ENCODE measurements around the gene PNPLA7. TPM values are rescaled to one million over a fixed set of nuclear protein-coding genes. Genes with fewer than 3 reads are reported as not detected.

Gene PNPLA7
- total and polyA plus RNA-seq, 7 experiments from 2014 or later, result 2.7 to 28.9 (median 9.0) TPM

DNA sequence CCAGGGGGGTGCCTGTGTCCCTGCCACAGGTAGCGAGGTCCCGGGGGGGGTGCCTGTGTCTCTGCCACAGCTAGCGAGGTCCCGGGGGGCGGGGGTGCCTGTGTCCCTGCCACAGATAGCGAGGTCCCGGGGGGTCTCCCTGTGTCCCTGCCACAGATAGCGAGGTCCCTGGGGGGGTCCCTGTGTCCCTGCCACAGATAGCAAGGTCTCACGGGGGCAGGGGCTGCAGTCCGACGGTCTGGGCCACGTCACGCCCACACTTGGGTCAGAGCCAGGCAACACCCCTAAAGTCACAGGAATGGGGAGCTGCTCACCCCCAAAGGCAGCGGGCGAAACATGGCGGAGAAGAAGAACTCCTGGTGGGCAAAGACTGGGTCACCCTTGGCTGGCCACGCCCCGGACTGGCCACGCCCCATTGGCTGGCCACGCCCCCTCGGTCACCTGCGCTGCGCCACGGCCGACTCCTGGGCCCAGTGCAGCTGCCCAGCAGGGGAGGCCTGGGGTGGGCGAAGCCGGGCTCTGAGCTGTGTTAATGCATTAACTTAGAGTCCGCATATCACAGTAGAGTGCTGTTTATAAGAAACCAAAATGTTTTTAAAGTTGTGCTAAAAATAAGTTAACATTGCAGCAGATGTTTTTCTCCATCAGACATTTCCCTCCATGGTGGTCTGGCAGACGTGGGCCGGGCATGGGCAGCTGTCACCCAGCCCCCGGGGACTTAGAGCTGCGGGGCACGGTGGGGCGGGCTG, 120.1 kb downstream of the PNPLA7 start:
- H3K9me3 ChIP-seq (ENCODE audit: control insufficient read depth in 2 of 3, low read length in 3 of 3), result no peaks in the 10 kb centered on the region
- POLR2A ChIA-PET, result no interaction called here
- intact Hi-C loops (cut with micrococcal nuclease), result loop anchor here in 1 of 2 donors (10.0 kb wide), 1 partner anchor 125 kb away; the partner anchor contains the start of genes MRPL41 and PNPLA7
- CTCF ChIA-PET, result no interaction called here
- H3K27ac ChIP-seq (ENCODE audit: low read depth, low read length), result no peak overlapping the region
- no peaks in the 10 kb centered on the region for H3K27me3 ChIP-seq (ENCODE audit: control insufficient read depth in 2 of 2, insufficient read depth in 2 of 2, low read length in 2 of 2)
- no peaks in the 10 kb centered on the region for H3K4me1 Mint-ChIP-seq
- H3K9me3 Mint-ChIP-seq, result no peaks in the 10 kb centered on the region
- no peak for DNase-seq
- H3K4me1 ChIP-seq (ENCODE audit: control insufficient read depth in 2 of 2, insufficient read depth in 2 of 2, low read length in 2 of 2), result no peaks in the 10 kb centered on the region
- no peak overlapping the region for H3K27ac Mint-ChIP-seq
- no peaks in the 10 kb centered on the region for H3K36me3 Mint-ChIP-seq
- H3K4me3 ChIP-seq (ENCODE audit: low read length), result no peak overlapping the region
- ATAC-seq, result no peak
- no peak overlapping the region for H3K4me3 Mint-ChIP-seq
- no peaks in the 10 kb centered on the region for H3K36me3 ChIP-seq (ENCODE audit: control insufficient read depth in 2 of 3, insufficient read depth in 3 of 3, low read length in 3 of 3)
- peaks cover 0 to under 1% (median 0%) of the 10 kb centered on the region in 5 donors for H3K27me3 Mint-ChIP-seq

GRCh38 chr9:137429546-137429890, 120.7 kb downstream of the PNPLA7 start:
- Mint-ChIP-seq H3K4me1 (peaks cover 0 to 6% (median 0%) of the 10 kb centered on the region in 7 donors), H3K27me3 (peaks cover 0 to 5% (median 0%) of the 10 kb centered on the region in 5 donors), H3K36me3 (no peaks in the 10 kb centered on the region), H3K27ac (no peak overlapping the region), H3K4me3 (no peak overlapping the region), H3K9me3 (no peaks in the 10 kb centered on the region)
- ATAC-seq (no peak), DNase-seq (no peak)
- Histone ChIP-seq H3K4me3 (ENCODE audit: low read length) (no peak overlapping the region), H3K4me1 (ENCODE audit: control insufficient read depth in 2 of 2, insufficient read depth in 2 of 2, low read length in 2 of 2) (no peaks in the 10 kb centered on the region), H3K9me3 (ENCODE audit: control insufficient read depth in 2 of 3, low read length in 3 of 3) (no peaks in the 10 kb centered on the region), H3K36me3 (ENCODE audit: control insufficient read depth in 2 of 3, insufficient read depth in 3 of 3, low read length in 3 of 3) (no peaks in the 10 kb centered on the region), H3K27me3 (ENCODE audit: control insufficient read depth in 2 of 2, insufficient read depth in 2 of 2, low read length in 2 of 2) (no peaks in the 10 kb centered on the region), H3K27ac (ENCODE audit: low read depth, low read length) (no peak overlapping the region)
- ChIA-PET POLR2A (no interaction called here), CTCF (no interaction called here)
- intact Hi-C loops (cut with micrococcal nuclease), result loop anchor here in 1 of 2 donors (10.0 kb wide), 1 partner anchor 125 kb away; the partner anchor contains the start of genes MRPL41 and PNPLA7

GRCh38 chr9:137428841-137429545, 121.2 kb downstream of the PNPLA7 start:
- Histone ChIP-seq H3K4me3 (ENCODE audit: low read length) (no peak overlapping the region), H3K27ac (ENCODE audit: low read depth, low read length) (no peak overlapping the region), H3K36me3 (ENCODE audit: control insufficient read depth in 2 of 3, insufficient read depth in 3 of 3, low read length in 3 of 3) (no peaks in the 10 kb centered on the region), H3K4me1 (ENCODE audit: control insufficient read depth in 2 of 2, insufficient read depth in 2 of 2, low read length in 2 of 2) (no peaks in the 10 kb centered on the region), H3K27me3 (ENCODE audit: control insufficient read depth in 2 of 2, insufficient read depth in 2 of 2, low read length in 2 of 2) (no peaks in the 10 kb centered on the region), H3K9me3 (ENCODE audit: control insufficient read depth in 2 of 3, low read length in 3 of 3) (no peaks in the 10 kb centered on the region)
- peaks cover 0 to 9% (median 0%) of the 10 kb centered on the region in 5 donors for H3K27me3 Mint-ChIP-seq
- H3K36me3 Mint-ChIP-seq, result no peaks in the 10 kb centered on the region
- ChIA-PET CTCF (no interaction called here), POLR2A (no interaction called here)
- peaks cover 0 to 10% (median 2%) of the 10 kb centered on the region in 7 donors for H3K4me1 Mint-ChIP-seq
- ATAC-seq (no peak), DNase-seq (no peak)
- intact Hi-C loops (cut with micrococcal nuclease), result loop anchor here in 1 of 2 donors (10.0 kb wide), 1 partner anchor 126 kb away; the partner anchor contains the start of genes MRPL41 and PNPLA7
- H3K4me3 Mint-ChIP-seq, result no peak overlapping the region
- H3K27ac Mint-ChIP-seq, result no peak overlapping the region
- H3K9me3 Mint-ChIP-seq, result no peaks in the 10 kb centered on the region

GRCh38 chr9:137428311-137428630, 121.9 kb downstream of the PNPLA7 start:
- POLR2A ChIA-PET, result no interaction called here
- Mint-ChIP-seq H3K4me1 (peaks cover 0 to 10% (median 2%) of the 10 kb centered on the region in 7 donors), H3K27ac (no peak overlapping the region), H3K36me3 (no peaks in the 10 kb centered on the region), H3K4me3 (no peak overlapping the region), H3K9me3 (no peaks in the 10 kb centered on the region), H3K27me3 (peaks cover 0 to 9% (median 0%) of the 10 kb centered on the region in 5 donors)
- intact Hi-C loops (cut with micrococcal nuclease), result loop anchor here in 1 of 2 donors (10.0 kb wide), 1 partner anchor 127 kb away; the partner anchor contains the start of genes MRPL41 and PNPLA7
- no peaks in the 10 kb centered on the region for H3K4me1 ChIP-seq (ENCODE audit: control insufficient read depth in 2 of 2, insufficient read depth in 2 of 2, low read length in 2 of 2)
- CTCF ChIA-PET, result no interaction called here
- H3K36me3 ChIP-seq (ENCODE audit: control insufficient read depth in 2 of 3, insufficient read depth in 3 of 3, low read length in 3 of 3), result no peaks in the 10 kb centered on the region
- H3K9me3 ChIP-seq (ENCODE audit: control insufficient read depth in 2 of 3, low read length in 3 of 3), result no peaks in the 10 kb centered on the region
- DNase-seq (no peak), ATAC-seq (no peak)
- no peak overlapping the region for H3K27ac ChIP-seq (ENCODE audit: low read depth, low read length)
- no peaks in the 10 kb centered on the region for H3K27me3 ChIP-seq (ENCODE audit: control insufficient read depth in 2 of 2, insufficient read depth in 2 of 2, low read length in 2 of 2)
- H3K4me3 ChIP-seq (ENCODE audit: low read length), result no peak overlapping the region

DNA sequence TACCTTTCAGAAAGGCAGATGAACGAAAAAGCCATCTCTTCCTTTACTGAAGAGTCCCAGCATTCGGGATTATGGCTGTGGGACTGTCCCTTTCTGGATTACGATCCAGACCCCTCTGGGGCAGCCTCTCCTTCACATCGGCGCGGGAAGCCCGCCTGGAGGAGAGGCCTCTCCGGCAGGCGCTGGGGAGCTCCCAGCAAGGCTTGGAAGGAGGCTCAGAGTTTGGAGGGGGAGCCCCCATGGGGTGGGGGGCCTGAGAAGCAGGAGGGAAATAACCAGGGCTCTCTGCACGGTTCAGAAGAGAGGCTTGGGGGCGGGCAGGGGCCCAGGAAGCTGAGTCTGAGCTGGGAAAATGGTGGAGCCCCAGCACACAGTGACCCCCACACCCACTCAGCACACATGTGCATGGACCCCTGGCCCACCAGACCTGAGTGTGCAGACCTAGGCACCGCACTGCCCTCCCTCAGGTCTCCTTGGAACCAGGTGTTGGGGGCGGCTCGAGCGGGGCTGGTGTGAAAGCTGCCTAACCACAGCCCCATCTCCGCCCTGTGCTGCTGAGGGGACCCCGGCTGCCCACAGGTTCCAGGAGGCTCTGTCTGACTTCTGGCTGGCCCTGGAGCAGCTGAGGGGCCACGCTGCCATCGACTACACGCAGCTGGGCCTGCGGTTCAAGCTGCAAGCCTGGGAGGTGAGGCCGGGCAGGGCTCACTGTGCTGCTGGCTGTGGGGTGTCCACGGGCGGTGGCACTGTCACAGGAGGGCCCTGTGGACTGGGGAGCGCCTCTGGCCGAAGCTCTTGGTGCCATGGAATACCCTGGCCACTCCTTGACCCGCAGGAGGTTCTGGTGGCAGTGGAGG, 122.5 kb downstream of the PNPLA7 start:
- no peaks in the 10 kb centered on the region for H3K9me3 Mint-ChIP-seq
- ATAC-seq (no peak), DNase-seq (no peak)
- no peak overlapping the region for H3K27ac Mint-ChIP-seq
- Histone ChIP-seq H3K9me3 (ENCODE audit: control insufficient read depth in 2 of 3, low read length in 3 of 3) (no peaks in the 10 kb centered on the region), H3K36me3 (ENCODE audit: control insufficient read depth in 2 of 3, insufficient read depth in 3 of 3, low read length in 3 of 3) (no peaks in the 10 kb centered on the region), H3K4me1 (ENCODE audit: control insufficient read depth in 2 of 2, insufficient read depth in 2 of 2, low read length in 2 of 2) (no peaks in the 10 kb centered on the region), H3K27me3 (ENCODE audit: control insufficient read depth in 2 of 2, insufficient read depth in 2 of 2, low read length in 2 of 2) (no peaks in the 10 kb centered on the region), H3K4me3 (ENCODE audit: low read length) (no peak overlapping the region), H3K27ac (ENCODE audit: low read depth, low read length) (no peak overlapping the region)
- H3K27me3 Mint-ChIP-seq, result peaks cover 0 to 9% (median 0%) of the 10 kb centered on the region in 5 donors
- CTCF ChIA-PET, result no interaction called here
- intact Hi-C loops (cut with micrococcal nuclease), result loop anchor here in 1 of 2 donors (10.0 kb wide), 1 partner anchor 127 kb away; the partner anchor contains the start of genes MRPL41 and PNPLA7
- H3K4me1 Mint-ChIP-seq, result peaks cover 0 to 10% (median 2%) of the 10 kb centered on the region in 7 donors
- POLR2A ChIA-PET, result no interaction called here
- no peaks in the 10 kb centered on the region for H3K36me3 Mint-ChIP-seq
- H3K4me3 Mint-ChIP-seq, result no peak overlapping the region

DNA sequence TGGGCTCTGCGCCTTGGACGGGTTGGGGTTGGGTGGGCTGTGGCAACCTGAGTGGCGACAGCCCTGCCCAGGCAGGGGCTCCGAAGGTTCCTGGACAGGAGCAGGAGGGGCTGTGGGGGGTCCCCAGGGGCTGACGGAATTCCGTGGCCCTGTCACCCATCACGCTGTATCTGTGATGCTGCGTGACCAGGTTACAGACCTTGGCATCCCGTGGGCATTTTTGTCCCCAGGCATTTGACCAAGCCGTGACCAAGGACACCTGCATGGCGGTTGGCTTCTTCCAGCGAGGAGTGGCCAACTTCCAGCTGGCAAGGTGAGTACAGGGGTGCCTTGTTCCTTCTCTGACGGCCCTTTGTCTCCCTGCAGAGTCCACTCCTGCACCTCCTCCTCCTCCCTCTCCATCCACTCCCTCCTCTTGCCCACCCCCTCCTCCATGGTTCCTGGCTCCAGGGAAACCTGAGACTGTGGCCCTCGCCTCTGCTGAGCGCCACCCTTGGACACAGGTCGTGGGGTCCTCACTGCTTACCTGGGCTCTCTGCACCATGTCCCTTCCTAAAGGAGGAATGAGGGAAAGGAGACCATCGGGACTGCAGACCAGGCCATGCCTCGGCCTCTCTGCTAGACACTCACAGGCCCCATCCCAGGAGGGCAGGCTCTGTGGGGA, 124.1 kb downstream of the PNPLA7 start:
- Mint-ChIP-seq H3K4me3 (peak overlapping the region in 1 of 10 donors; percentile 20), H3K9me3 (no peaks in the 10 kb centered on the region), H3K27me3 (peaks cover 0 to 9% (median 0%) of the 10 kb centered on the region in 5 donors), H3K27ac (no peak overlapping the region), H3K36me3 (peaks cover 0 to 1% (median 0%) of the 10 kb centered on the region in 5 donors), H3K4me1 (peaks cover 2 to 21% (median 12%) of the 10 kb centered on the region in 7 donors)
- Histone ChIP-seq H3K27me3 (ENCODE audit: control insufficient read depth in 2 of 2, insufficient read depth in 2 of 2, low read length in 2 of 2) (no peaks in the 10 kb centered on the region), H3K4me3 (ENCODE audit: low read length) (no peak overlapping the region), H3K27ac (ENCODE audit: low read depth, low read length) (no peak overlapping the region), H3K9me3 (ENCODE audit: control insufficient read depth in 2 of 3, low read length in 3 of 3) (no peaks in the 10 kb centered on the region), H3K4me1 (ENCODE audit: control insufficient read depth in 2 of 2, insufficient read depth in 2 of 2, low read length in 2 of 2) (peaks cover 0 to 5% of the 10 kb centered on the region in 2 donors), H3K36me3 (ENCODE audit: control insufficient read depth in 2 of 3, insufficient read depth in 3 of 3, low read length in 3 of 3) (no peaks in the 10 kb centered on the region)
- DNase-seq, result no peak
- intact Hi-C loops (cut with micrococcal nuclease), result loop anchor here in 1 of 2 donors (10.0 kb wide), 1 partner anchor 129 kb away; the partner anchor contains the start of genes MRPL41 and PNPLA7
- ATAC-seq, result no peak
- POLR2A ChIA-PET, result no interaction called here
- CTCF ChIA-PET, result interaction anchor here (1.0 to 3.3 kb wide), 2 partner anchors 17 to 124 kb away, joined by 3 to 19 read pairs; partner anchors contain the start of gene NRARP

All from naive thymus-derived CD4-positive, alpha-beta T cell (primary cell).